ENCODE data around the gene IQGAP2.

The IQGAP2 gene

GRCh38 chr5:76474377-76474776 lies 71.3 kb downstream of the IQGAP2 start:
- no peak overlapping the region for H3K4me3 ChIP-seq (ENCODE audit: low read depth, low read length)
- TF ChIP-seq CTCF (conservative IDR thresholded peaks at IDR 0.05; ENCODE audit: low read depth, low read length), result no peak
- no peak for DNase-seq (ENCODE audit: low read depth)

DNA sequence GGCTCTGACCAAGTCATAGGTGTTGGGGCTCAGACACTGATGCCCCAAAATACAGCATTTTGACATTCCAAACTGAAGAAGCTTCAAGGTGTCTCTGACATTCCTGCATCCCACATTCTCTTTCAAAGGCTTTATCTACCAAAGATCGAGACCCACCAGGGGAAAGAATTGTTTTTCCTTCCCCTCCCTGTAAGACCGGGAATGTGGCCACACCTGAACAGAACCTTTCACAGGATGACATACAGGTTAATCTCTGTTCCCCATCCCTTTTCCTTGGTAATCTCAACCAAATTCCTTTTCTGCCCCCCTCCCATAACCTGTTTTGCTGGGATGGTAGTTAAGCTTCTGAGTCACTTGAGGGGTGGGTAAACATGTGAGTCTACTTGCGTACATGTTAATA lies 72.3 kb downstream of the IQGAP2 start:
- no peak overlapping the region for H3K4me3 ChIP-seq (ENCODE audit: low read depth, low read length)
- no peak for TF ChIP-seq CTCF (conservative IDR thresholded peaks at IDR 0.05; ENCODE audit: low read depth, low read length)
- no peak for DNase-seq (ENCODE audit: low read depth)

DNA sequence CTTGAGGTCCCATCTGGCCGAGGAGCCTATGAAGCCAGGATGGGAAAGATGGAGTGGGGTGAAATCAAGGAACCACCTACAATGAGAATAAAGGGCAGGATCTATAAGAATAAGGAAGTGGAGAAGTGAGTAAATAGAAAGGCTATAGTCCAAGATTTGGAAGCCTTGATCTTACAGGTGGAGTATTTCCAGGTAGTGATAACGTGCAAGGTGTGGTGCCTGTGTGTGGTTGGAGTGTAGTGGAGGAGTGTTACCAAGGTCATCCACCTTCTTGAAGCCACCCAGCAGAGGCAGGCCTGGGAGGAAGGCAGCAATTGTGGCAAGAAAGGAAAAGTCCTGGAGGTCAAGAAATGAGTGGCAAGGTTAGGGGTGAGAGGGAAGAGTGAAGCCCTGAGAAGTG lies 72.9 kb downstream of the IQGAP2 start:
- no peak for DNase-seq (ENCODE audit: low read depth)
- no peak overlapping the region for H3K4me3 ChIP-seq (ENCODE audit: low read depth, low read length)

DNA sequence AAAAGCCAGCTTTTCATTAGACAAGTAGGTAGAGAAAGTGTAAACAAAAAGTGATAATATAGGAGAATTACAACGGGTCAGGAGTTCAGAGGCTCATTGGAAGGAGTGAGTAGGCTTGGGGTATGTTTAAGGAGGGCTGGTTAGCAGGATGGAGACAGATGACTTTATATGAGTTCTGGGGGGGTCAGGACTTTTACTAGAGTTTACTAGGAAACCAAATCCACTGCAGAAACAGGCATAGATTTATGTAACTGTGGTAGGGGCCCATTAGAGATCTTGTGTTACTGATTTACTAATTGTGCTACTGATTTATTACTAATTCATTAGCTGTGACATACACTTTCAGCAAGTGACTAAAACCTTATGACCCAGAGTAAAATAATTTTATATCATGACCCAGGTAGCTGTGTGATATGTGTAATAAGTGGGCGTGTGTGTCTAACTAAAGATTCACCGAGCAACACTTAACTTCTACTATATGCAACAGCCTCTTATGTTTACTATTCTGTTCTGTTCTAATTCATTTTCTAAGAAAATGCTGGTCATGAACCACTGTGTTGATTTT lies 73.5 kb downstream of the IQGAP2 start:
- no peak for TF ChIP-seq CTCF (conservative IDR thresholded peaks at IDR 0.05; ENCODE audit: low read depth, low read length)
- no peak overlapping the region for H3K4me3 ChIP-seq (ENCODE audit: low read depth, low read length)
- DNase-seq (ENCODE audit: low read depth), result no peak

More for the DNA sequence above, 72.9 kb downstream of the IQGAP2 start:
- no peak for TF ChIP-seq CTCF (conservative IDR thresholded peaks at IDR 0.05; ENCODE audit: low read depth, low read length)

DNA sequence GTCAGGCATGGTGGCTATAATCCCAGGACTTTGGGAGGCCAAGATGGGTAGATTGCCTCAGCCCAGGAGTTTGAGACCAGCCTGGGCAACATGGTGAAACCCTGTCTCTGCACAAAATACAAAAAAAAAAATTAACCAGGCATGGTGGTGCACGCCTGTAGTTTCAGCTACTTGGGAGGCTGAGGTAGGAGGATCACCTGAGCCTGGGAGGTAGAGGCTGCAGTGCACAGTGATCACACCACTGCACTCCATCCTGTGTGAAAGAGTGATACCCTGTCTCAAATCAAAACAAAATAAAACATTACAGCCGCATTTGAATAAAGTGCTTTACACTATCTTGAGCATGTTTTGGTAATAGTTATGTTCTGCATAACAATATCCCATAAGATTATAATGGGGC lies 74.0 kb downstream of the IQGAP2 start:
- DNase-seq (ENCODE audit: low read depth), result no peak
- no peak for TF ChIP-seq CTCF (conservative IDR thresholded peaks at IDR 0.05; ENCODE audit: low read depth, low read length)
- no peak overlapping the region for H3K4me3 ChIP-seq (ENCODE audit: low read depth, low read length)

- TF ChIP-seq CTCF (conservative IDR thresholded peaks at IDR 0.05; ENCODE audit: low read depth, low read length), result no peak
- H3K4me3 ChIP-seq (ENCODE audit: low read depth, low read length), result no peak overlapping the region
- DNase-seq (ENCODE audit: low read depth), result no peak
Measured at GRCh38 chr5:76477571-76477970, 74.5 kb downstream of the IQGAP2 start.

DNA sequence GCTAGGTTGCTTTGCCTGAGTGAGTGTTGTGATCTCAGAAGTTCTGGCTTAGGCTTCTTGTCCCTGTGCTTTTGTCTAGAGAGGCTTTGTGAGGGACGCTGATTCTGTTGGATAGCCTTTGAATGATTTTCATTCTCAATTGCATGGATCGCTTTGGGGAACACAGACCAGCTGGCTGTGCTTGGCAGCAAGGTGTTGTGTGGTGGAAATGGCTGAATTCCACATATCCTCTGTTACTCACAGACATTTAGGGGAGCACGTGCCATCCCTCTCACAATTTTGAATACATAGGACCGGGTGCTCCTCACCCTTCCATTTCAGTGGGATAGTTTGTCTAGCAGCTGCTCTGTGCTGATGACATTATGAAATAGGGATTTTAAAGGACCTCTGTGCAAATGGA lies 76.2 kb downstream of the IQGAP2 start:
- DNase-seq (ENCODE audit: low read depth), result no peak
- no peak for TF ChIP-seq CTCF (conservative IDR thresholded peaks at IDR 0.05; ENCODE audit: low read depth, low read length)
- no peak overlapping the region for H3K4me3 ChIP-seq (ENCODE audit: low read depth, low read length)
